ES-I3 (cell line): ENCODE measurements around the gene PABPN1.
A peak's percentile ranks its signal among the peaks of the same experiment; 100 is the strongest.

Source experiments
- H3K36me3 ChIP-seq: 2 replicates; pipeline ENCODE4 v1.6.1; 2013; ENCODE audit warnings: mild to moderate bottlenecking, low read length, control low read depth, moderate library complexity; ENCODE audit not compliant: insufficient read depth
- H3K4me1 ChIP-seq: 2 replicates; pipeline ENCODE4 v1.6.1; 2013; ENCODE audit warnings: mild to moderate bottlenecking, control low read depth, low read length; ENCODE audit not compliant: insufficient read depth
- H3K9ac ChIP-seq: 2 replicates; pipeline ENCODE4 v1.6.1; 2013; ENCODE audit warnings: low read depth, mild to moderate bottlenecking, low read length, moderate library complexity
- H3K9me3 ChIP-seq: 2 replicates; pipeline ENCODE4 v1.6.1; 2013; ENCODE audit warnings: mild to moderate bottlenecking, low read length, moderate library complexity; ENCODE audit not compliant: control insufficient read depth, insufficient read depth

Gene PABPN1

GRCh38 chr14:23297611-23298277, 23.5 kb upstream of the PABPN1 start:
- Histone ChIP-seq H3K9ac (no peak overlapping the region), H3K36me3 (no peaks in the 10 kb centered on the region), H3K4me1 (no peaks in the 10 kb centered on the region; the same call in 1 of the 2 replicates), H3K9me3 (no peaks in the 10 kb centered on the region)

- Histone ChIP-seq H3K36me3 (no peaks in the 10 kb centered on the region), H3K9ac (no peak overlapping the region), H3K9me3 (no peaks in the 10 kb centered on the region), H3K4me1 (no peaks in the 10 kb centered on the region; the same call in 1 of the 2 replicates)
Observed at GRCh38 chr14:23299211-23299957, 21.9 kb upstream of the PABPN1 start.

- peak overlapping the region; percentile 47; the same call in 1 of the 2 replicates for H3K9ac ChIP-seq
Observed at GRCh38 chr14:23299986-23300686, 21.1 kb upstream of the PABPN1 start.

GRCh38 chr14:23300687-23301223, 20.5 kb upstream of the PABPN1 start:
- H3K9ac ChIP-seq = peak overlapping the region; percentile 47
- no peaks in the 10 kb centered on the region; the same call in 1 of the 2 replicates for H3K4me1 ChIP-seq
- no peaks in the 10 kb centered on the region for H3K9me3 ChIP-seq
- no peaks in the 10 kb centered on the region for H3K36me3 ChIP-seq

More at GRCh38 chr14:23299986-23300686, 21.1 kb upstream of the PABPN1 start:
- Histone ChIP-seq H3K9me3 (no peaks in the 10 kb centered on the region), H3K36me3 (no peaks in the 10 kb centered on the region), H3K4me1 (no peaks in the 10 kb centered on the region; the same call in 1 of the 2 replicates)

GRCh38 chr14:23301288-23301968, 19.8 kb upstream of the PABPN1 start:
- Histone ChIP-seq H3K4me1 (no peaks in the 10 kb centered on the region; the same call in 1 of the 2 replicates), H3K36me3 (no peaks in the 10 kb centered on the region), H3K9me3 (no peaks in the 10 kb centered on the region), H3K9ac (peak overlapping the region; percentile 74)

GRCh38 chr14:23301969-23302289, 19.3 kb upstream of the PABPN1 start:
- Histone ChIP-seq H3K4me1 (no peaks in the 10 kb centered on the region; the same call in 1 of the 2 replicates), H3K36me3 (no peaks in the 10 kb centered on the region), H3K9ac (peak overlapping the region; percentile 74; the same call in 1 of the 2 replicates), H3K9me3 (no peaks in the 10 kb centered on the region)

- H3K36me3 ChIP-seq = no peaks in the 10 kb centered on the region
- no peaks in the 10 kb centered on the region; the same call in 1 of the 2 replicates for H3K4me1 ChIP-seq
- peak within 1 kb of the TSS; percentile 74; the same call in 1 of the 2 replicates for H3K9ac ChIP-seq
- no peaks in the 10 kb centered on the region for H3K9me3 ChIP-seq
Observed at GRCh38 chr14:23302290-23303225, 18.7 kb upstream of the PABPN1 start, which contains the start of gene PPP1R3E. PPP1R3E (minus strand) TSS chr14:23302859; CDS start chr14:23302576, 283 bp downstream.

GRCh38 chr14:23306412-23307145, 14.7 kb upstream of the PABPN1 start, which contains the start of gene BCL2L2:
BCL2L2 (plus strand) TSS chr14:23306833; CDS start chr14:23307768, 935 bp downstream.
- Histone ChIP-seq H3K4me1 (no peaks in the 10 kb centered on the region; the same call in 1 of the 2 replicates), H3K9me3 (no peaks in the 10 kb centered on the region), H3K9ac (peak within 1 kb of the TSS; percentile 94), H3K36me3 (no peaks in the 10 kb centered on the region)

- H3K36me3 ChIP-seq = no peaks in the 10 kb centered on the region
- no peaks in the 10 kb centered on the region for H3K9me3 ChIP-seq
Observed at GRCh38 chr14:23307146-23307530, 14.1 kb upstream of the PABPN1 start.

GRCh38 chr14:23307687-23308644, 13.3 kb upstream of the PABPN1 start:
- Histone ChIP-seq H3K9ac (peak overlapping the region; percentile 94; the same call in 1 of the 2 replicates), H3K36me3 (no peaks in the 10 kb centered on the region), H3K9me3 (no peaks in the 10 kb centered on the region), H3K4me1 (no peaks in the 10 kb centered on the region; the same call in 1 of the 2 replicates)

More at GRCh38 chr14:23307146-23307530, 14.1 kb upstream of the PABPN1 start:
- peak overlapping the region; percentile 94 for H3K9ac ChIP-seq
- no peaks in the 10 kb centered on the region; the same call in 1 of the 2 replicates for H3K4me1 ChIP-seq

GRCh38 chr14:23308721-23309445, 12.4 kb upstream of the PABPN1 start:
- Histone ChIP-seq H3K36me3 (no peaks in the 10 kb centered on the region), H3K9ac (no peak overlapping the region), H3K4me1 (no peaks in the 10 kb centered on the region; the same call in 1 of the 2 replicates), H3K9me3 (no peaks in the 10 kb centered on the region)
